ENCODE measurements around the gene PPM1L. TPM values are rescaled to one million over a fixed set of nuclear protein-coding genes. Genes with fewer than 3 reads are reported as not detected.
"Not testable (repeated sequence)": the region's sequence is repeated elsewhere in the genome, so short reads cannot be mapped to it uniquely, and the experiment has no call there.

Gene PPM1L
- polyA plus RNA-seq, 1 donor (not counting 4 experiments of a cell fraction or from before 2014, with no cell fraction given) = 0.58 TPM

- H3K9ac ChIP-seq (ENCODE audit: control insufficient read depth, extremely low read depth, insufficient read depth, low read length) = no peak overlapping the region
- no peak overlapping the region for H3K4me2 ChIP-seq (ENCODE audit: control insufficient read depth, extremely low read depth, insufficient read depth, low read depth, low read length)
- no peaks in the 10 kb centered on the region for H3K9me3 ChIP-seq (ENCODE audit: control insufficient read depth, low read depth, low read length)
- no peaks in the 10 kb centered on the region for H3K27me3 ChIP-seq (ENCODE audit: control insufficient read depth, extremely low read depth, insufficient read depth, low read length)
- H3K4me1 ChIP-seq (ENCODE audit: control insufficient read depth, extremely low read depth, insufficient read depth, low read length) = no peaks in the 10 kb centered on the region
- H4K20me1 ChIP-seq (ENCODE audit: control insufficient read depth, extremely low read depth, insufficient read depth, low read length) = no peaks in the 10 kb centered on the region
- no peak overlapping the region for H2AFZ ChIP-seq (ENCODE audit: control insufficient read depth, low read length)
- H3K79me2 ChIP-seq (ENCODE audit: control insufficient read depth, insufficient read depth, low read length) = no peaks in the 10 kb centered on the region
- H3K36me3 ChIP-seq (ENCODE audit: control insufficient read depth in 2 of 2, extremely low read depth in 1 of 2, insufficient read depth in 2 of 2, low read length in 2 of 2) = no peaks in the 10 kb centered on the region
- FAIRE-seq = no peak
- dilution Hi-C loops (cut with MboI; ENCODE audit: extremely low pct_ligation_motif_present, low sequenced_read_pairs) = no loop called here
- DNase-seq (ENCODE audit: low read depth, low spot score) = no peak
- H3K4me3 ChIP-seq (ENCODE audit: control insufficient read depth in 2 of 3, extremely low read depth in 1 of 3, insufficient read depth in 2 of 3, low read depth in 1 of 3, low read length in 3 of 3) = no peak overlapping the region
- H3K27ac ChIP-seq (ENCODE audit: control insufficient read depth, insufficient read depth, low read length) = no peak overlapping the region
- no peaks in the 10 kb centered on the region for H3K9me1 ChIP-seq (ENCODE audit: control insufficient read depth, extremely low read depth, insufficient read depth, low read length)
- TF ChIP-seq, protein P1, sequence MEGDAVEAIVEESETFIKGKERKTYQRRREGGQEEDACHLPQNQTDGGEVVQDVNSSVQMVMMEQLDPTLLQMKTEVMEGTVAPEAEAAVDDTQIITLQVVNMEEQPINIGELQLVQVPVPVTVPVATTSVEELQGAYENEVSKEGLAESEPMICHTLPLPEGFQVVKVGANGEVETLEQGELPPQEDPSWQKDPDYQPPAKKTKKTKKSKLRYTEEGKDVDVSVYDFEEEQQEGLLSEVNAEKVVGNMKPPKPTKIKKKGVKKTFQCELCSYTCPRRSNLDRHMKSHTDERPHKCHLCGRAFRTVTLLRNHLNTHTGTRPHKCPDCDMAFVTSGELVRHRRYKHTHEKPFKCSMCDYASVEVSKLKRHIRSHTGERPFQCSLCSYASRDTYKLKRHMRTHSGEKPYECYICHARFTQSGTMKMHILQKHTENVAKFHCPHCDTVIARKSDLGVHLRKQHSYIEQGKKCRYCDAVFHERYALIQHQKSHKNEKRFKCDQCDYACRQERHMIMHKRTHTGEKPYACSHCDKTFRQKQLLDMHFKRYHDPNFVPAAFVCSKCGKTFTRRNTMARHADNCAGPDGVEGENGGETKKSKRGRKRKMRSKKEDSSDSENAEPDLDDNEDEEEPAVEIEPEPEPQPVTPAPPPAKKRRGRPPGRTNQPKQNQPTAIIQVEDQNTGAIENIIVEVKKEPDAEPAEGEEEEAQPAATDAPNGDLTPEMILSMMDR (optimal IDR thresholded peaks at IDR 0.05 in 1 of 3, IDR thresholded peaks at IDR 0.05 in 1 of 3, conservative IDR thresholded peaks at IDR 0.05 in 1 of 3; ENCODE audit: extremely low read depth in 1 of 3, insufficient read depth in 2 of 3, low read length in 3 of 3) = no peak
- TF ChIP-seq EZH2 (IDR thresholded peaks at IDR 0.05; ENCODE audit: low read length) = no peak
Observed at GRCh38 chr3:161028555-161029153, 272.6 kb downstream of the PPM1L start.

GRCh38 chr3:161031134-161031533 is 275.1 kb downstream of the PPM1L start:
- no peak for TF ChIP-seq EZH2 (IDR thresholded peaks at IDR 0.05; ENCODE audit: low read length)
- TF ChIP-seq, protein P1 (optimal IDR thresholded peaks at IDR 0.05 in 1 of 3, IDR thresholded peaks at IDR 0.05 in 1 of 3, conservative IDR thresholded peaks at IDR 0.05 in 1 of 3; ENCODE audit: extremely low read depth in 1 of 3, insufficient read depth in 2 of 3, low read length in 3 of 3) = no peak
- Histone ChIP-seq H3K9me1 (ENCODE audit: control insufficient read depth, extremely low read depth, insufficient read depth, low read length) (no peaks in the 10 kb centered on the region), H3K27me3 (ENCODE audit: control insufficient read depth, extremely low read depth, insufficient read depth, low read length) (no peaks in the 10 kb centered on the region), H3K4me2 (ENCODE audit: control insufficient read depth, extremely low read depth, insufficient read depth, low read depth, low read length) (no peak overlapping the region), H3K9me3 (ENCODE audit: control insufficient read depth, low read depth, low read length) (no peaks in the 10 kb centered on the region), H3K36me3 (ENCODE audit: control insufficient read depth in 2 of 2, extremely low read depth in 1 of 2, insufficient read depth in 2 of 2, low read length in 2 of 2) (no peaks in the 10 kb centered on the region), H4K20me1 (ENCODE audit: control insufficient read depth, extremely low read depth, insufficient read depth, low read length) (no peaks in the 10 kb centered on the region), H3K4me1 (ENCODE audit: control insufficient read depth, extremely low read depth, insufficient read depth, low read length) (no peaks in the 10 kb centered on the region), H3K27ac (ENCODE audit: control insufficient read depth, insufficient read depth, low read length) (no peak overlapping the region), H2AFZ (ENCODE audit: control insufficient read depth, low read length) (no peak overlapping the region), H3K9ac (ENCODE audit: control insufficient read depth, extremely low read depth, insufficient read depth, low read length) (no peak overlapping the region), H3K79me2 (ENCODE audit: control insufficient read depth, insufficient read depth, low read length) (no peaks in the 10 kb centered on the region), H3K4me3 (ENCODE audit: control insufficient read depth in 2 of 3, extremely low read depth in 1 of 3, insufficient read depth in 2 of 3, low read depth in 1 of 3, low read length in 3 of 3) (no peak overlapping the region)
- FAIRE-seq (no peak), DNase-seq (ENCODE audit: low read depth, low spot score) (no peak)
- dilution Hi-C loops (cut with MboI; ENCODE audit: extremely low pct_ligation_motif_present, low sequenced_read_pairs) = no loop called here

GRCh38 chr3:161034913-161035550 is 279.0 kb downstream of the PPM1L start:
- dilution Hi-C loops (cut with MboI; ENCODE audit: extremely low pct_ligation_motif_present, low sequenced_read_pairs); H3K9me3 ChIP-seq (ENCODE audit: control insufficient read depth, low read depth, low read length); FAIRE-seq; H2AFZ ChIP-seq (ENCODE audit: control insufficient read depth, low read length); H3K79me2 ChIP-seq (ENCODE audit: control insufficient read depth, insufficient read depth, low read length); H3K27ac ChIP-seq (ENCODE audit: control insufficient read depth, insufficient read depth, low read length); H3K4me3 ChIP-seq (ENCODE audit: control insufficient read depth in 2 of 3, extremely low read depth in 1 of 3, insufficient read depth in 2 of 3, low read depth in 1 of 3, low read length in 3 of 3); H3K27me3 ChIP-seq (ENCODE audit: control insufficient read depth, extremely low read depth, insufficient read depth, low read length); H3K4me2 ChIP-seq (ENCODE audit: control insufficient read depth, extremely low read depth, insufficient read depth, low read depth, low read length); H3K9me1 ChIP-seq (ENCODE audit: control insufficient read depth, extremely low read depth, insufficient read depth, low read length); H4K20me1 ChIP-seq (ENCODE audit: control insufficient read depth, extremely low read depth, insufficient read depth, low read length); H3K4me1 ChIP-seq (ENCODE audit: control insufficient read depth, extremely low read depth, insufficient read depth, low read length); H3K9ac ChIP-seq (ENCODE audit: control insufficient read depth, extremely low read depth, insufficient read depth, low read length); DNase-seq (ENCODE audit: low read depth, low spot score); H3K36me3 ChIP-seq (ENCODE audit: control insufficient read depth in 2 of 2, extremely low read depth in 1 of 2, insufficient read depth in 2 of 2, low read length in 2 of 2): not testable (repeated sequence)

Data from keratinocyte (primary cell).